WTC11 (cell line): ENCODE data around the gene LRRC10. TPM values are rescaled to one million over a fixed set of nuclear protein-coding genes. Genes with fewer than 3 reads are reported as not detected.

Source experiments
- ATF1 ChIP-seq: sonication (generic); formaldehyde crosslinking; IDR thresholded peaks from 2 replicates; pipeline ENCODE4 v1.8.1; 2023; ENCODE audit warnings: mild to moderate bottlenecking, moderate library complexity, missing genetic modification reagents
- ATF3 ChIP-seq: sonication (generic); formaldehyde crosslinking; conservative IDR thresholded peaks from 2 replicates; pipeline ENCODE4 v1.8.1; 2022; ENCODE audit warnings: mild to moderate bottlenecking, missing genetic modification reagents
- E2F5 ChIP-seq: sonication (generic); formaldehyde crosslinking; IDR thresholded peaks from 2 replicates; pipeline ENCODE4 v1.8.1; 2022; ENCODE audit warnings: mild to moderate bottlenecking, moderate library complexity, missing genetic modification reagents
- ERG ChIP-seq: fragments of 250-450 bp; sonication (Bioruptor Pico); IDR thresholded peaks from 2 replicates; pipeline ENCODE4 v1.8.0; 2021; ENCODE audit warnings: mild to moderate bottlenecking
- ETV6 ChIP-seq: sonication (generic); formaldehyde crosslinking; IDR thresholded peaks from 2 replicates; pipeline ENCODE4 v1.8.1; 2022; ENCODE audit warnings: mild to moderate bottlenecking, missing genetic modification reagents
- GABPB1 ChIP-seq: sonication (generic); formaldehyde crosslinking; IDR thresholded peaks from 2 replicates; pipeline ENCODE4 v1.8.1; 2023; ENCODE audit warnings: mild to moderate bottlenecking, missing genetic modification reagents
- IRF2 ChIP-seq: sonication (generic); formaldehyde crosslinking; IDR thresholded peaks from 2 replicates; pipeline ENCODE4 v1.8.0; 2022; ENCODE audit warnings: low read depth, missing genetic modification reagents, borderline replicate concordance
- JAZF1 ChIP-seq: fragments of 250-450 bp; sonication (Bioruptor Pico); IDR thresholded peaks from 2 replicates; pipeline ENCODE4 v1.9.0; 2021; ENCODE audit warnings: moderate library complexity, mild to moderate bottlenecking, inconsistent platforms
- JUN ChIP-seq: sonication (generic); formaldehyde crosslinking; IDR thresholded peaks from 2 replicates; pipeline ENCODE4 v1.8.0; 2023; ENCODE audit warnings: mild to moderate bottlenecking, missing genetic modification reagents
- MYBL2 ChIP-seq: sonication (generic); formaldehyde crosslinking; IDR thresholded peaks from 2 replicates; pipeline ENCODE4 v1.8.1; 2023; ENCODE audit warnings: mild to moderate bottlenecking, moderate library complexity, missing genetic modification reagents
- NFE2L1 ChIP-seq: sonication (generic); formaldehyde crosslinking; IDR thresholded peaks from 2 replicates; pipeline ENCODE4 v1.8.1; 2023; ENCODE audit warnings: missing genetic modification reagents
- RELA ChIP-seq: sonication (generic); formaldehyde crosslinking; IDR thresholded peaks from 2 replicates; pipeline ENCODE4 v1.8.1; 2022; ENCODE audit warnings: missing genetic modification reagents, mild to moderate bottlenecking, borderline replicate concordance
- SOX15 ChIP-seq: fragments of 250-450 bp; sonication (Bioruptor Pico); IDR thresholded peaks from 2 replicates; pipeline ENCODE4 v1.9.0; 2021; ENCODE audit warnings: mild to moderate bottlenecking
- SP1 ChIP-seq: sonication (generic); formaldehyde crosslinking; conservative IDR thresholded peaks from 2 replicates; pipeline ENCODE4 v1.8.1; 2022; ENCODE audit warnings: missing genetic modification reagents
- TEAD4 ChIP-seq: sonication (generic); formaldehyde crosslinking; IDR thresholded peaks from 2 replicates; pipeline ENCODE4 v1.8.0; 2022; ENCODE audit warnings: mild to moderate bottlenecking, missing genetic modification reagents
- USF2 ChIP-seq: sonication (generic); formaldehyde crosslinking; IDR thresholded peaks from 2 replicates; pipeline ENCODE4 v1.8.1; 2023; ENCODE audit warnings: mild to moderate bottlenecking, missing genetic modification reagents, moderate library complexity
- ZBTB21 ChIP-seq: sonication (generic); formaldehyde crosslinking; IDR thresholded peaks from 2 replicates; pipeline ENCODE4 v1.8.1; 2023; ENCODE audit warnings: mild to moderate bottlenecking, missing genetic modification reagents, borderline replicate concordance
- ZBTB43 ChIP-seq: sonication (generic); formaldehyde crosslinking; IDR thresholded peaks from 2 replicates; pipeline ENCODE4 v1.8.1; 2023; ENCODE audit warnings: mild to moderate bottlenecking, missing genetic modification reagents
- ZNF121 ChIP-seq: sonication (generic); formaldehyde crosslinking; IDR thresholded peaks from 2 replicates; pipeline ENCODE4 v1.8.0; 2023; ENCODE audit warnings: missing genetic modification reagents
- ZNF138 ChIP-seq: sonication (generic); formaldehyde crosslinking; conservative IDR thresholded peaks from 2 replicates; pipeline ENCODE4 v1.8.1; 2022; ENCODE audit warnings: mild to moderate bottlenecking, moderate library complexity, missing genetic modification reagents
- ZNF263 ChIP-seq: sonication (generic); formaldehyde crosslinking; IDR thresholded peaks from 2 replicates; pipeline ENCODE4 v1.8.1; 2022; ENCODE audit warnings: low read depth, mild to moderate bottlenecking, moderate library complexity, missing genetic modification reagents
- ZNF396 ChIP-seq: fragments of 250-450 bp; sonication (Bioruptor Pico); IDR thresholded peaks from 2 replicates; pipeline ENCODE4 v1.8.0; 2021; ENCODE audit warnings: mild to moderate bottlenecking, moderate library complexity, borderline replicate concordance
- ZNF416 ChIP-seq: fragments of 250-450 bp; sonication (Bioruptor Pico); IDR thresholded peaks from 2 replicates; pipeline ENCODE4 v1.9.0; 2021; ENCODE audit warnings: mild to moderate bottlenecking, inconsistent platforms
- ZNF423 ChIP-seq: fragments of 250-450 bp; sonication (Bioruptor Pico); IDR thresholded peaks from 2 replicates; pipeline ENCODE4 v2.1.2; 2022; ENCODE audit warnings: mild to moderate bottlenecking, moderate library complexity
- total RNA-seq: library from RNA; stranded (reverse); gene quantifications from 3 replicates; pipeline ENCODE4 v1.2.3, GENCODE V29; 2021
- TF ChIP-seq, protein P1 (sequence below): fragments of 250-450 bp; sonication (Bioruptor Pico); conservative IDR thresholded peaks from 2 replicates; pipeline ENCODE4 v1.9.0; 2021; ENCODE audit warnings: mild to moderate bottlenecking
- TF ChIP-seq, protein P2 (sequence below): sonication (generic); formaldehyde crosslinking; IDR thresholded peaks from 2 replicates; pipeline ENCODE4 v1.8.1; 2022; ENCODE audit warnings: low read depth, mild to moderate bottlenecking, moderate library complexity, missing genetic modification reagents, borderline replicate concordance
- TF ChIP-seq, protein P3 (sequence below): fragments of 250-450 bp; sonication (Bioruptor Pico); IDR thresholded peaks from 2 replicates; pipeline ENCODE4 v2.1.2; 2022; ENCODE audit warnings: mild to moderate bottlenecking, moderate library complexity
- TF ChIP-seq, protein P4 (sequence below): sonication (generic); formaldehyde crosslinking; IDR thresholded peaks from 2 replicates; pipeline ENCODE4 v1.8.1; 2023; ENCODE audit warnings: mild to moderate bottlenecking, moderate library complexity, missing genetic modification reagents

Gene LRRC10
- total RNA-seq, 1 experiment from 2014 or later: not detected

DNA sequence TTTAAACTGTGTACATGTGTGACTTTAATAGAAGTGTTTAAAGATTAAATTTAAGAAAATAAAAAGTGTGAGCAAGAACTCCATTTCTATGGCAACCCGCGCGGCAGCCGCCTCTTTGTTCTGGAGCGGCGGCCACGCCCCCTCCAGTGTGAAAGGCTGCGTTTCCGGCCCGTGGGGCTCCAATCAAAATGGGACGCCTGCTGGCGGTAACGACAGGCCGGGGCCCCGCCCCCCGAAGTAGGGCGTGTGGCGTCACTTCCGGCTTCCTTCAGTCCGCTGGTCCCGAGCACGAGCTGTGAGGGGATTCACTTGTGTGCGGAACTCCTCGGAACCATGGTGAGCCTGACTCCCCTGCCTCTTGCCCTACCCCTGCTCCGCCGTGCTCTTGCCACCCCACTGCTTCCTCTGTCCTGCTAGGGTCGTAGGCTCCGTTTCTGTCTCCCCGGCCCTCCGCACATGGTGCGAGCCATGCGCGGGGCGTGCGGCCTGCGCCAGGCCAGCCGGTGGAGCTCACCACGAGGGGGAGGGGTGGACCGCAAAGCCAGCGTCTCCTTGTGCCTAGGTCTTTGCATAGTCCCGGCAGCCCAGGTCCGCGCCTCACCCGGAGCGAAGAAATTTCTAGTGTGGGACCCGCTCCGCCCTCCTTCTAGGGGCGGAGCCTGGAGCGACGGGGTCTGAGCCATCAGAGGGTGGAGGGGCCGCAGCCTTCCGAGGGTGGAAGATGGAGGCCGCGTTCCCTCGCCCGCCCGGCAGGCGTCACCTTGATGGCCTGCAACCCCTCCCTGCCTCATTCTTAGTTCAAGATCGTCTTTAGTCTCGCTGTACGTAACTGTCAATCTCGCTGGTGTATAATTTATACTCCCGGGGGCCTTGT, 25.3 kb downstream of the LRRC10 start, which contains the start of gene CCT2 (continued):
- TF ChIP-seq ZNF138 (CRISPR knock-in tag) (no peak), ATF1 (0 out of 2 replicates have a peak, but pooled peaks have one; percentile 70), ETV6 (CRISPR knock-in tag) (peak; percentile 89), USF2 (CRISPR knock-in tag) (no peak), E2F5 (CRISPR knock-in tag) (peak; percentile 26; the same call in 1 of the 2 replicates), ZBTB43 (CRISPR knock-in tag) (peak; percentile 64), MYBL2 (0 out of 2 replicates have a peak, but pooled peaks have one; percentile 68), ERG (peak; percentile 84), ZNF263 (CRISPR knock-in tag) (no peak), SOX15 (CRISPR knock-in tag) (no peak), ZNF416 (CRISPR knock-in tag) (0 out of 2 replicates have a peak, but pooled peaks have one; percentile 58), ZBTB21 (CRISPR knock-in tag) (peak; percentile 73), GABPB1 (CRISPR knock-in tag) (peak; percentile 86), NFE2L1 (CRISPR knock-in tag) (peak; percentile 93), ZNF423 (no peak), ZNF396 (CRISPR knock-in tag) (no peak), ZNF121 (CRISPR knock-in tag) (no peak), TEAD4 (0 out of 2 replicates have a peak, but pooled peaks have one; percentile 69), JUN (CRISPR knock-in tag) (peak; percentile 57; the same call in 1 of the 2 replicates), JAZF1 (CRISPR knock-in tag) (no peak), ATF3 (CRISPR knock-in tag) (no peak), RELA (CRISPR knock-in tag) (no peak), SP1 (CRISPR knock-in tag) (peak; percentile 97), IRF2 (CRISPR knock-in tag) (no peak)
- TF ChIP-seq, protein P1, sequence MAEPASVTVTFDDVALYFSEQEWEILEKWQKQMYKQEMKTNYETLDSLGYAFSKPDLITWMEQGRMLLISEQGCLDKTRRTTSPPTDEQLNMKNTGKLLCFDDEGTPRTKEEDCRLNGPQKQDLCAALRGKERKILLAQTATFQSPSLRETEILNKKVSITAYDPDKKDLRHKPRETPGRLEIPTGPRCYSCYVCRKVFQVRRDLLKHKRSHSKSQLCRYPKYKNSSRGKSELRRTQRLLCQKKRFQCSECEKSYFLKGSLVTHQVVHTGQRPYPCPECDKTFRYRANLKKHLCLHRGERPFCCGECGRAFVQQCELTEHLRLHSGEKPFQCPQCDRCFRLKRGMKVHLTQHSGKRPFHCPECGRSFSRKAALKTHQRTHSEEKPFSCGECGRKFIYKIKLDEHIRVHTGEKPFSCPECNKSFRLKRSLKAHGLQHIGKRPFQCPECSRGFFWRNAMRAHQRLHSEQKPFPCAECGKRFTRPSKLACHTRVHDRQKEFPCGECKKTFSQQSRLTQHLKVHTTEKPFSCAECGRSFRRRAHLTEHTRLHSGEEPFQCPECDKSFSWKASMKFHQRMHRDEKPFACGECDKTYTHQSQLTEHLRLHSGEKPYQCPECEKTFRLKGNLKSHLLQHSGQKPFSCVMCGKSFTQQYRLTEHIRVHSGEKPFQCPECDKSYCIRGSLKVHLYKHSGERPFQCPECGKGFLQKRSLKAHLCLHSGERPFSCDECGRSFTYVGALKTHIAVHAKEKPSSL (CRISPR knock-in tag): no peak
- TF ChIP-seq, protein P2, sequence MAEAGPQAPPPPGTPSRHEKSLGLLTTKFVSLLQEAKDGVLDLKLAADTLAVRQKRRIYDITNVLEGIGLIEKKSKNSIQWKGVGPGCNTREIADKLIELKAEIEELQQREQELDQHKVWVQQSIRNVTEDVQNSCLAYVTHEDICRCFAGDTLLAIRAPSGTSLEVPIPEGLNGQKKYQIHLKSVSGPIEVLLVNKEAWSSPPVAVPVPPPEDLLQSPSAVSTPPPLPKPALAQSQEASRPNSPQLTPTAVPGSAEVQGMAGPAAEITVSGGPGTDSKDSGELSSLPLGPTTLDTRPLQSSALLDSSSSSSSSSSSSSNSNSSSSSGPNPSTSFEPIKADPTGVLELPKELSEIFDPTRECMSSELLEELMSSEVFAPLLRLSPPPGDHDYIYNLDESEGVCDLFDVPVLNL (CRISPR knock-in tag): 0 out of 2 replicates have a peak, but pooled peaks have one; percentile 19
- TF ChIP-seq, protein P3, sequence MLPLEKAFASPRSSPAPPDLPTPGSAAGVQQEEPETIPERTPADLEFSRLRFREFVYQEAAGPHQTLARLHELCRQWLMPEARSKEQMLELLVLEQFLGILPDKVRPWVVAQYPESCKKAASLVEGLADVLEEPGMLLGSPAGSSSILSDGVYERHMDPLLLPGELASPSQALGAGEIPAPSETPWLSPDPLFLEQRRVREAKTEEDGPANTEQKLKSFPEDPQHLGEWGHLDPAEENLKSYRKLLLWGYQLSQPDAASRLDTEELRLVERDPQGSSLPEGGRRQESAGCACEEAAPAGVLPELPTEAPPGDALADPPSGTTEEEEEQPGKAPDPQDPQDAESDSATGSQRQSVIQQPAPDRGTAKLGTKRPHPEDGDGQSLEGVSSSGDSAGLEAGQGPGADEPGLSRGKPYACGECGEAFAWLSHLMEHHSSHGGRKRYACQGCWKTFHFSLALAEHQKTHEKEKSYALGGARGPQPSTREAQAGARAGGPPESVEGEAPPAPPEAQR: no peak
- TF ChIP-seq, protein P4, sequence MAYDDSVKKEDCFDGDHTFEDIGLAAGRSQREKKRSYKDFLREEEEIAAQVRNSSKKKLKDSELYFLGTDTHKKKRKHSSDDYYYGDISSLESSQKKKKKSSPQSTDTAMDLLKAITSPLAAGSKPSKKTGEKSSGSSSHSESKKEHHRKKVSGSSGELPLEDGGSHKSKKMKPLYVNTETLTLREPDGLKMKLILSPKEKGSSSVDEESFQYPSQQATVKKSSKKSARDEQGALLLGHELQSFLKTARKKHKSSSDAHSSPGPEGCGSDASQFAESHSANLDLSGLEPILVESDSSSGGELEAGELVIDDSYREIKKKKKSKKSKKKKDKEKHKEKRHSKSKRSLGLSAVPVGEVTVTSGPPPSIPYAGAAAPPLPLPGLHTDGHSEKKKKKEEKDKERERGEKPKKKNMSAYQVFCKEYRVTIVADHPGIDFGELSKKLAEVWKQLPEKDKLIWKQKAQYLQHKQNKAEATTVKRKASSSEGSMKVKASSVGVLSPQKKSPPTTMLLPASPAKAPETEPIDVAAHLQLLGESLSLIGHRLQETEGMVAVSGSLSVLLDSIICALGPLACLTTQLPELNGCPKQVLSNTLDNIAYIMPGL (CRISPR knock-in tag): peak; percentile 92
